ENCODE measurements around the gene GARIN3. TPM values are rescaled to one million over a fixed set of nuclear protein-coding genes. Genes with fewer than 3 reads are reported as not detected.

GARIN3 gene
- total RNA-seq, 2 donors from 2014 or later = not detected

DNA sequence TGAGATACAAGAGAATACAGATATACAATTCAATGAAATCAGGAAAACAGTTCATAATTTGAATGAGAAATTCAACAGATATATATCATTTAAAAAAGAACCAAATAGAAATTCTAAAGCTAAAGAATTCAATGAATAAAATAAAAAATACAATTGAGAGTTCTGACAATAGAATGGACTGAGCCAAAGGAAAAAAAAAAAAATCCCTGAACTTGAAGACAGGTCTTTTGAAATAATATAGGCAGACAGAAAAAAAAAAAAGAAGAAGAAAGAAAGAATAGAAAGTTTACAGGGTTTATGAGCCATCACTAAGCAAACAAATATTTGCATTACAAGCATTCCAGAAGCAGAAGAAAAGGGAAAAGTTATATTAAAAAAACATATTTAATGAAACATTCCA lies 44.4 kb downstream of the GARIN3 start:
- Histone ChIP-seq H3K4me1 (ENCODE audit: control insufficient read depth in 1 of 2, low read depth in 2 of 2) (no peaks in the 10 kb centered on the region), H3K4me3 (no peak overlapping the region), H3K27ac (no peak overlapping the region), H3K27me3 (replicated peaks; ENCODE audit: insufficient read depth) (no peaks in the 10 kb centered on the region), H3K36me3 (no peaks in the 10 kb centered on the region), H3K9me3 (peaks cover 4% of the 10 kb centered on the region)
- DNase-seq (ENCODE audit: low spot score) = no peak
- TF ChIP-seq, protein P1, sequence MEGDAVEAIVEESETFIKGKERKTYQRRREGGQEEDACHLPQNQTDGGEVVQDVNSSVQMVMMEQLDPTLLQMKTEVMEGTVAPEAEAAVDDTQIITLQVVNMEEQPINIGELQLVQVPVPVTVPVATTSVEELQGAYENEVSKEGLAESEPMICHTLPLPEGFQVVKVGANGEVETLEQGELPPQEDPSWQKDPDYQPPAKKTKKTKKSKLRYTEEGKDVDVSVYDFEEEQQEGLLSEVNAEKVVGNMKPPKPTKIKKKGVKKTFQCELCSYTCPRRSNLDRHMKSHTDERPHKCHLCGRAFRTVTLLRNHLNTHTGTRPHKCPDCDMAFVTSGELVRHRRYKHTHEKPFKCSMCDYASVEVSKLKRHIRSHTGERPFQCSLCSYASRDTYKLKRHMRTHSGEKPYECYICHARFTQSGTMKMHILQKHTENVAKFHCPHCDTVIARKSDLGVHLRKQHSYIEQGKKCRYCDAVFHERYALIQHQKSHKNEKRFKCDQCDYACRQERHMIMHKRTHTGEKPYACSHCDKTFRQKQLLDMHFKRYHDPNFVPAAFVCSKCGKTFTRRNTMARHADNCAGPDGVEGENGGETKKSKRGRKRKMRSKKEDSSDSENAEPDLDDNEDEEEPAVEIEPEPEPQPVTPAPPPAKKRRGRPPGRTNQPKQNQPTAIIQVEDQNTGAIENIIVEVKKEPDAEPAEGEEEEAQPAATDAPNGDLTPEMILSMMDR (IDR thresholded peaks at IDR 0.05) = no peak
- ATAC-seq (ENCODE audit: insufficient number of reproducible peaks, low FRiP score, low read depth) = no peak

DNA sequence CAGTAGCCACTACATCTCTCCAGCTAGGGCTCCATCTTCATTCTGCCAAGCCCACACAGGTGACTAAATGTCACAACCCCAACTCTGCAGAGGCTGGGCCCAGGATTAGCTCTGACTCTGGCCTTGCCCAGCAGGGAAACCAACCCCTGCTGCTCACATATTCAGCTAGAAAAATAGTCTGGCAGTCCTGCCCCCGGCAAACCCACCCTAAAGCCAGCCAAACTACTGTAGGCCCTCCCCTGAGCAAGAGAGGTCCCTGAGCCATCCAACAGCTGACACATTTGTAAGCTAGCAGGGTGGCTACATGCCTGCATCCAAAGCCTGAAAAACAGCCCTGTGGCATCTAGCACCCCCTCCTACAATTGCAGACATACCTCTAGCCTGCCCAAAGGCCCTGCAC lies 46.0 kb downstream of the GARIN3 start:
- no peak for ATAC-seq (ENCODE audit: insufficient number of reproducible peaks, low FRiP score, low read depth)
- H3K9me3 ChIP-seq = peaks cover 4% of the 10 kb centered on the region

DNA sequence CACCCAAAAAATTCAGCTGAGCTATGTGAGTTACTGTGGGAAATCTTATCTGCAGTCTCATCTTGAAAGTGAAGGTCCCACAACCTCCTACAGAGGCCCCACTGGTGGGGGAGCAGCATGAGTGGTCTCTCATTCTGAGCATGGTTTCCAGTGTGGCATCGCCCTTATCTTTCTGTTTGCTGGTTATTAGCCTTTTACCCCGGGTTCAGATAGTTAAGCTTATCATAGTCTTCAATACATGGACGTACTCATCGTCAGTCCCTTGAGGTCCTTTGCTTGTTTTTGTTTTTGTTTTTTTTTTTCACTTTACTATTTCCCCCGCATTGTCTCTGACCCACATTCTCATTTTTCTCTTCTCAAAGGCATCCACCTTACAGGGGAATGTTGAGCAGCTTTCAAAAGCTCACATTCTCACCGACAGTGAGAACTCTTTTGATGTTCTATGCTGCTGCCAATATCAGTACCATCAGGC lies 49.5 kb downstream of the GARIN3 start:
- Histone ChIP-seq H3K4me1 (ENCODE audit: control insufficient read depth in 1 of 2, low read depth in 2 of 2) (no peaks in the 10 kb centered on the region), H3K27me3 (replicated peaks; ENCODE audit: insufficient read depth) (no peaks in the 10 kb centered on the region), H3K9me3 (peaks cover 4% of the 10 kb centered on the region), H3K4me3 (no peak overlapping the region), H3K36me3 (no peaks in the 10 kb centered on the region), H3K27ac (no peak overlapping the region)
- TF ChIP-seq, protein P1 (IDR thresholded peaks at IDR 0.05) = no peak
- DNase-seq (ENCODE audit: low spot score) (no peak), ATAC-seq (ENCODE audit: insufficient number of reproducible peaks, low FRiP score, low read depth) (no peak)

More for the DNA sequence above, 46.0 kb downstream of the GARIN3 start:
- H3K27me3 ChIP-seq (replicated peaks; ENCODE audit: insufficient read depth) = no peaks in the 10 kb centered on the region
- TF ChIP-seq, protein P1 (IDR thresholded peaks at IDR 0.05) = no peak
- H3K4me3 ChIP-seq = no peak overlapping the region
- no peak for DNase-seq (ENCODE audit: low spot score)
- no peak overlapping the region for H3K27ac ChIP-seq
- H3K4me1 ChIP-seq (ENCODE audit: control insufficient read depth in 1 of 2, low read depth in 2 of 2) = no peaks in the 10 kb centered on the region
- H3K36me3 ChIP-seq = no peaks in the 10 kb centered on the region

DNA sequence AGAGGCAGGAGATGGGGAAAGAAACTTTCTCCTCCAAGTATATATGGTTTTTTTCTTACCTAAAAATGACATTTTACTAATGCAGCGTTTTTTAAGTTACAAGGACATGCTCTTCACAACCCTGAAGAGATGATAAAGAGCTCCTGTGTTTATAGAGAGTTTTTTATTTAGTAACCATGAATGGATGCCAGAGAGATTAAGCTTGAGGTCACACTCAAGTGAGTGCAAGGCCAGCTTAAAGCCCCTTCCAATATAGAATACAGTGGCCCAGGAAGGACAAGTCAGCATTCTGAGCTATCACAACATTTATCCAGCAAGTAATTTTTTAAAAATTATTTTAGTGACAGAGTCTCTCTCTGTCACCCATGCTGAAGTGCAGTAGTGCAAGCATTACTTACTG lies 50.6 kb downstream of the GARIN3 start:
- DNase-seq (ENCODE audit: low spot score) (no peak), ATAC-seq (ENCODE audit: insufficient number of reproducible peaks, low FRiP score, low read depth) (no peak)
- Histone ChIP-seq H3K4me3 (no peak overlapping the region), H3K36me3 (no peaks in the 10 kb centered on the region), H3K9me3 (no peaks in the 10 kb centered on the region), H3K4me1 (ENCODE audit: control insufficient read depth in 1 of 2, low read depth in 2 of 2) (no peaks in the 10 kb centered on the region), H3K27ac (no peak overlapping the region), H3K27me3 (replicated peaks; ENCODE audit: insufficient read depth) (no peaks in the 10 kb centered on the region)
- TF ChIP-seq, protein P1 (IDR thresholded peaks at IDR 0.05) = no peak

DNA sequence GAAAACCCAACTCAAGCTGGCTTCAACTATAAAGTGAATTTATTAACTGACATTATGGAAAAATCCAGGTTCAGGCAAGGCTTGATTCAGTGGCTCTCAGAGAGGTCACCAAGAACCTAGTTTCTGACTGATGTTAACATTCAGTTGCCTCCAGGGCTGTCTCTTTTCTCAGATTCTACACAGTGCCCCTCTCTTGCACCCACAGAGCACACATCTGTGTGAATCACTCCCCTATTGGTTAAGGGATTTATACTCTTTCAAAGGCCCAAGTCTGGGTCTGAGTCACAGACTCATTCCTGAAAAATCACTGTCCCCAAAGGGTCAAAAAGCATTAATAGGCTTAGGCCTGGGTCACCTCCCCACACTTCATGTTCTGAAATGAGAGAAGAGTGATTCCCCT lies 51.1 kb downstream of the GARIN3 start:
- DNase-seq (ENCODE audit: low spot score) (no peak), ATAC-seq (ENCODE audit: insufficient number of reproducible peaks, low FRiP score, low read depth) (no peak)
- TF ChIP-seq, protein P1 (IDR thresholded peaks at IDR 0.05) = no peak
- H3K27me3 ChIP-seq (replicated peaks; ENCODE audit: insufficient read depth) = no peaks in the 10 kb centered on the region
- no peak overlapping the region for H3K27ac ChIP-seq
- H3K4me1 ChIP-seq (ENCODE audit: control insufficient read depth in 1 of 2, low read depth in 2 of 2) = no peaks in the 10 kb centered on the region
- H3K9me3 ChIP-seq = no peaks in the 10 kb centered on the region
- H3K4me3 ChIP-seq = no peak overlapping the region
- no peaks in the 10 kb centered on the region for H3K36me3 ChIP-seq

Data from thoracic aorta (tissue), 2 donors.